ENCODE measurements around the gene SSBP3. TPM values are rescaled to one million over a fixed set of nuclear protein-coding genes. Genes with fewer than 3 reads are reported as not detected.

The SSBP3 gene
- total and polyA plus RNA-seq, 4 donors = 23.3 to 108 (median 66.3) TPM

DNA sequence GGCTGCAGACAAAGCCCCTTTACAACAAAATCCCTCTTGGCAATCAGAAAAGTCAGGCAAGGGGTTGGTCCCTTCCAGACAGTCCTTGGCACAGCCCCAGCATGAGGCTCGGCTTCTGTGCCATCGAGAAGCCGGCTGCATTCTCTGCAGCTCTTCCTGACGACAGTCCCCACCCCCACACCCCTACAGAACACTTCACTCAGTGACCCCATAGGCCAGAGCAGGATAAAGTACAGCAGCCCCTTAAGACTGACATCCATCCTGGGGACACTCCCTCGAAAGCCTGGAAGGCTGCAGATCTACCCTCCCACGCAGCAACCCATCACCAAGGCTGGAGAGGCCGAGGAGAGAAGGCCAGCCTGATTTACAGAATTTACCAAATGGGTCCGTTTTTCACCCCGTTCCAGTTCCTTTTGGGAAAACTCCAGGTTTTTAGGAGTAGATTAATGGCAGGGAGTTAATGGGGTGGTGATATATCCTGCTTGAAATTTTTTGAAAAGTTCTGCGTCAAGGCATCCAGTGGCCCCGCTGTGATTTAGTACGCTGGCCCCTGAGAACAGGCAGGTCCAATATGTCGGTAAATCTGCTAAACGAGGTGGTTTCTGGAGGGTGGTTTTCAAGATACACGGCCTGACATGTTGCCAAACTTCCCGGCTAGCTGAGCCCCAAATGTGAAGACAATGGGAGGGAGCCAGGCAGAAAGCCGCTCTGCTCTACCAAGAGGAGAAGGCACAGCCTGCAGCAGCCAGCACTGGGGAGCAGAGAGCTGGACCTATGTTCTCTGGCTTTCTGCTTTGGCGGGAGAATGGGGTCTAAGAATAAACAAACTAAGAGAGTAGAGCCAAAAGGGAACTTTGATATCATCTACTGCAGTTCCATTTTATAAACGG is 81.7 kb downstream of the SSBP3 start:
- no peaks in the 10 kb centered on the region for H3K27me3 ChIP-seq (ENCODE audit: control insufficient read depth, insufficient read depth, low read length)
- H3K36me3 ChIP-seq (ENCODE audit: control insufficient read depth, insufficient read depth, low read length) = peaks cover 2% of the 10 kb centered on the region
- peak in 3 of 6 donors; percentile 59 to 88 (median 86) for DNase-seq (ENCODE audit: low read depth in 4 of 6, low spot score in 6 of 6)
- peak overlapping the region; percentile 58 for H3K27ac ChIP-seq (ENCODE audit: low read depth, low read length)
- peaks cover 60% of the 10 kb centered on the region for H3K4me1 ChIP-seq (ENCODE audit: control insufficient read depth, insufficient read depth, low read length)
- no peak overlapping the region for H3K4me3 ChIP-seq (ENCODE audit: low read depth, low read length)
- 33% methylated on average over 16 of the region's 19 CpGs for WGBS (ENCODE audit: insufficient coverage)
- no peaks in the 10 kb centered on the region for H3K9me3 ChIP-seq (ENCODE audit: control insufficient read depth, insufficient read depth, low read length)

DNA sequence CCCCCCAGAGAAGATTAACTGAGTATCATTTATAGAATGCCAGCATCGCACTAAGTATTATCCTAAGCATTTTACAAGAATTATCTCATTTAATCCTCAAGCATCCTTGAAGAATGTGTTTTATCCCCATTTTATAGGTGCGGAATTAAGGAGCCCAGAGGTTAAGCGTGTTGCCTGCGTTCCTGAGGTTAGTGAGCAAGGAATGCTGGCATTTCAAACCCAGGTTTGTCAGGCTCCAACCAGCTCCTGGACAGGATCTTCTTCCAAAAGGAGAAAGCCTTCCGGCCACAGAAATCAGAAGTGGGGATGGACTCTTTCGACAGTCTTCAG is 82.3 kb downstream of the SSBP3 start:
- Histone ChIP-seq H3K36me3 (ENCODE audit: control insufficient read depth, insufficient read depth, low read length) (peaks cover 2% of the 10 kb centered on the region), H3K9me3 (ENCODE audit: control insufficient read depth, insufficient read depth, low read length) (no peaks in the 10 kb centered on the region), H3K4me1 (ENCODE audit: control insufficient read depth, insufficient read depth, low read length) (peaks cover 54% of the 10 kb centered on the region), H3K4me3 (ENCODE audit: low read depth, low read length) (no peak overlapping the region), H3K27me3 (ENCODE audit: control insufficient read depth, insufficient read depth, low read length) (no peaks in the 10 kb centered on the region), H3K27ac (ENCODE audit: low read depth, low read length) (peak overlapping the region; percentile 58)
- DNase-seq (ENCODE audit: low read depth in 4 of 6, low spot score in 6 of 6) = no peak
- WGBS (ENCODE audit: insufficient coverage) = 46% methylated on average over 3 of the region's 6 CpGs

GRCh38 chr1:54323324-54323739 is 82.9 kb downstream of the SSBP3 start:
- Histone ChIP-seq H3K27ac (ENCODE audit: low read depth, low read length) (peak overlapping the region; percentile 58), H3K27me3 (ENCODE audit: control insufficient read depth, insufficient read depth, low read length) (no peaks in the 10 kb centered on the region), H3K36me3 (ENCODE audit: control insufficient read depth, insufficient read depth, low read length) (peaks cover 2% of the 10 kb centered on the region), H3K4me1 (ENCODE audit: control insufficient read depth, insufficient read depth, low read length) (peaks cover 48% of the 10 kb centered on the region), H3K4me3 (ENCODE audit: low read depth, low read length) (no peak overlapping the region), H3K9me3 (ENCODE audit: control insufficient read depth, insufficient read depth, low read length) (no peaks in the 10 kb centered on the region)
- WGBS (ENCODE audit: insufficient coverage) = 93% methylated on average over 6 of the region's 6 CpGs
- DNase-seq (ENCODE audit: low read depth in 4 of 6, low spot score in 6 of 6) = no peak

- 60% methylated on average over 1 of the region's 4 CpGs for WGBS (ENCODE audit: insufficient coverage)
- H3K27me3 ChIP-seq (ENCODE audit: control insufficient read depth, insufficient read depth, low read length) = no peaks in the 10 kb centered on the region
- H3K27ac ChIP-seq (ENCODE audit: low read depth, low read length) = no peak overlapping the region
- no peak overlapping the region for H3K4me3 ChIP-seq (ENCODE audit: low read depth, low read length)
- no peaks in the 10 kb centered on the region for H3K9me3 ChIP-seq (ENCODE audit: control insufficient read depth, insufficient read depth, low read length)
- H3K36me3 ChIP-seq (ENCODE audit: control insufficient read depth, insufficient read depth, low read length) = no peaks in the 10 kb centered on the region
- H3K4me1 ChIP-seq (ENCODE audit: control insufficient read depth, insufficient read depth, low read length) = peaks cover 21% of the 10 kb centered on the region
- DNase-seq (ENCODE audit: low read depth in 4 of 6, low spot score in 6 of 6) = peak in 2 of 6 donors; percentile 59 to 81
Observed at GRCh38 chr1:54318246-54318814, 87.9 kb downstream of the SSBP3 start.

GRCh38 chr1:54317084-54317483 is 89.1 kb downstream of the SSBP3 start:
- H3K4me1 ChIP-seq (ENCODE audit: control insufficient read depth, insufficient read depth, low read length) = peaks cover 27% of the 10 kb centered on the region
- 100% methylated on average over 3 of the region's 7 CpGs for WGBS (ENCODE audit: insufficient coverage)
- DNase-seq (ENCODE audit: low read depth in 4 of 6, low spot score in 6 of 6) = no peak

DNA sequence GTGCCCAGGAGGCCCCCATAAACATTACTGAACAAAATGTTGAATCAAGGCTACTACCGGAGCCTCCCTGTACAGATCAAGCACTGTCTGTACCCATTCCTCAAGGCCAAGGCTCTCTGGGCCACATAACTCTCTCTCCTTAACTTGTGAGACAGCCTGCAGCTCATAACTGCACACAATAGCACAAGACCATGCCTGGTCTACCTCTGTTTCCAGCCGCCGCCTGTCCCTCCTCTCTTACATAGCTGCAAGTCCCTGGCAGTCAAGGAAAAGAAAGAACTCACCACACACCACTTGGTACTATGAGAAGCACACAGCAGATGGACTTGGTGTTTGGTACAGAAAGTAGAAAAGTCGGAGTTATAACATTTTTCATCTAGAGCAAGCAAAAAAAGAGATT is 91.1 kb downstream of the SSBP3 start:
- Histone ChIP-seq H3K4me3 (ENCODE audit: low read depth, low read length) (no peak overlapping the region), H3K27me3 (ENCODE audit: control insufficient read depth, insufficient read depth, low read length) (no peaks in the 10 kb centered on the region), H3K36me3 (ENCODE audit: control insufficient read depth, insufficient read depth, low read length) (no peaks in the 10 kb centered on the region), H3K4me1 (ENCODE audit: control insufficient read depth, insufficient read depth, low read length) (peaks cover 43% of the 10 kb centered on the region), H3K27ac (ENCODE audit: low read depth, low read length) (no peak overlapping the region), H3K9me3 (ENCODE audit: control insufficient read depth, insufficient read depth, low read length) (no peaks in the 10 kb centered on the region)
- WGBS (ENCODE audit: insufficient coverage) = 70% methylated on average over 3 of the region's 4 CpGs
- no peak for DNase-seq (ENCODE audit: low read depth in 4 of 6, low spot score in 6 of 6)

More at GRCh38 chr1:54317084-54317483, 89.1 kb downstream of the SSBP3 start:
- H3K36me3 ChIP-seq (ENCODE audit: control insufficient read depth, insufficient read depth, low read length) = no peaks in the 10 kb centered on the region
- H3K27ac ChIP-seq (ENCODE audit: low read depth, low read length) = no peak overlapping the region
- no peak overlapping the region for H3K4me3 ChIP-seq (ENCODE audit: low read depth, low read length)
- H3K27me3 ChIP-seq (ENCODE audit: control insufficient read depth, insufficient read depth, low read length) = no peaks in the 10 kb centered on the region
- no peaks in the 10 kb centered on the region for H3K9me3 ChIP-seq (ENCODE audit: control insufficient read depth, insufficient read depth, low read length)

- H3K9me3 ChIP-seq (ENCODE audit: control insufficient read depth, insufficient read depth, low read length) = no peaks in the 10 kb centered on the region
- H3K27me3 ChIP-seq (ENCODE audit: control insufficient read depth, insufficient read depth, low read length) = no peaks in the 10 kb centered on the region
- WGBS (ENCODE audit: insufficient coverage) = 29% methylated on average over 5 of the region's 6 CpGs
- H3K4me1 ChIP-seq (ENCODE audit: control insufficient read depth, insufficient read depth, low read length) = peaks cover 47% of the 10 kb centered on the region
- H3K36me3 ChIP-seq (ENCODE audit: control insufficient read depth, insufficient read depth, low read length) = no peaks in the 10 kb centered on the region
- no peak overlapping the region for H3K27ac ChIP-seq (ENCODE audit: low read depth, low read length)
- peak in 2 of 6 donors; percentile 54 to 95 for DNase-seq (ENCODE audit: low read depth in 4 of 6, low spot score in 6 of 6)
- no peak overlapping the region for H3K4me3 ChIP-seq (ENCODE audit: low read depth, low read length)
Observed at GRCh38 chr1:54314696-54315095, 91.5 kb downstream of the SSBP3 start.

GRCh38 chr1:54312796-54313316 is 93.3 kb downstream of the SSBP3 start:
- H3K4me1 ChIP-seq (ENCODE audit: control insufficient read depth, insufficient read depth, low read length) = peaks cover 61% of the 10 kb centered on the region
- H3K27me3 ChIP-seq (ENCODE audit: control insufficient read depth, insufficient read depth, low read length) = no peaks in the 10 kb centered on the region
- no peak overlapping the region for H3K4me3 ChIP-seq (ENCODE audit: low read depth, low read length)
- peak in 2 of 6 donors; percentile 44 to 65 for DNase-seq (ENCODE audit: low read depth in 4 of 6, low spot score in 6 of 6)
- no peaks in the 10 kb centered on the region for H3K36me3 ChIP-seq (ENCODE audit: control insufficient read depth, insufficient read depth, low read length)
- WGBS (ENCODE audit: insufficient coverage) = 34% methylated on average over 6 of the region's 7 CpGs
- H3K27ac ChIP-seq (ENCODE audit: low read depth, low read length) = no peak overlapping the region
- no peaks in the 10 kb centered on the region for H3K9me3 ChIP-seq (ENCODE audit: control insufficient read depth, insufficient read depth, low read length)

DNA sequence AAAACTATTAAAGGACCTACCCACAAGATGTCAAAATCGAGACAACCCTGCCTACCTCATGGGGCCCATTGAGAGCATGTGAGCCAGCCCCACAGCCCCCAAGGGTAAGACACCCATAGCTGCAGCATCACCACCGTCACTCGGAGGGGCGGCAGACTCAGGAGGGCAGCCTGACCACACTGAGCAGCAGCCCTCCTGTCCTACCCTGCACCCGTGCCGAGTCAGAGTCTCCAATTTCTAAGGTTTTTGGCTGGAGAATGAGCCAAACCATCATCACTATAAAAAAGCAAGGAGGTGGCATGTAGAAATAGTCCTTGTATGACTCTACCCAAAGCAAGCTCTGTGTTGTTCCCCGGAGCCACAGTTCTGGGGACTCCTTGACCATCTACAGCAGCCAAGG is 94.7 kb downstream of the SSBP3 start:
- Histone ChIP-seq H3K4me3 (ENCODE audit: low read depth, low read length) (no peak overlapping the region), H3K36me3 (ENCODE audit: control insufficient read depth, insufficient read depth, low read length) (no peaks in the 10 kb centered on the region), H3K27me3 (ENCODE audit: control insufficient read depth, insufficient read depth, low read length) (no peaks in the 10 kb centered on the region), H3K9me3 (ENCODE audit: control insufficient read depth, insufficient read depth, low read length) (no peaks in the 10 kb centered on the region), H3K27ac (ENCODE audit: low read depth, low read length) (no peak overlapping the region), H3K4me1 (ENCODE audit: control insufficient read depth, insufficient read depth, low read length) (peaks cover 66% of the 10 kb centered on the region)
- WGBS (ENCODE audit: insufficient coverage) = 76% methylated on average over 5 of the region's 7 CpGs
- DNase-seq (ENCODE audit: low read depth in 4 of 6, low spot score in 6 of 6) = no peak

Data from spinal cord (tissue), 10 donors.